HEK293 (cell line): Measurements from ENCODE around the gene KLHL29.
A peak's percentile ranks its signal among the peaks of the same experiment; 100 is the strongest.

Source experiments
- CTCF ChIA-PET: fragments of 350-600 bp; formaldehyde crosslinking; extraction: SDS; loops from one replicate; lab custom pipeline; 2021; ENCODE audit warnings: antibody characterized with exemption; lab: Yijun Ruan, JAX
- POLR2A ChIA-PET: fragments of 300-600 bp; formaldehyde crosslinking; extraction: SDS; loops from one replicate; lab custom pipeline; 2020; ENCODE audit warnings: antibody characterized with exemption, inconsistent platforms; lab: Yijun Ruan, JAX
- H3K27ac ChIP-seq: fragments of 200-500 bp; sonication (Bioruptor generic); 2 replicates; pipeline ENCODE4 v1.5.1; 2014; ENCODE audit warnings: low read depth, low read length, control low read depth, inconsistent platforms; ENCODE audit errors: extremely low read depth
- H3K36me3 ChIP-seq, 2 experiments: fragments of 200-500 bp in 1 of 2; sonication (Bioruptor generic) in 1 of 2; 1 replicate in 1 of 2; 2 replicates in 1 of 2; pipeline ENCODE4 v1.5.1; 2014 to 2017; ENCODE audit warnings: inconsistent platforms in 2 of 2, low read length in 2 of 2; ENCODE audit not compliant: control insufficient read depth in 2 of 2, insufficient read depth in 1 of 2
- H3K4me1 ChIP-seq: fragments of 200-500 bp; sonication (Bioruptor generic); 2 replicates; pipeline ENCODE4 v1.5.1; 2014; ENCODE audit warnings: mild to moderate bottlenecking, low read length, inconsistent platforms; ENCODE audit not compliant: control insufficient read depth, insufficient read depth
- H3K4me3 ChIP-seq: 2 replicates; pipeline ENCODE4 v1.5.1; 2011; ENCODE audit warnings: low read depth, mild to moderate bottlenecking, control low read depth, low read length, moderate library complexity
- H3K9me3 ChIP-seq: fragments of 200-500 bp; sonication (Bioruptor generic); 2 replicates; pipeline ENCODE4 v1.5.1; 2014; ENCODE audit warnings: low read depth, low read length, inconsistent platforms; ENCODE audit not compliant: control insufficient read depth, insufficient read depth
- ZFHX2 ChIP-seq: fragments of 450-650 bp; formaldehyde crosslinking; conservative IDR thresholded peaks from 2 replicates; pipeline ENCODE4 v1.5.1; 2016; ENCODE audit warnings: missing biosample characterization, missing genetic modification characterization
- ZNF10 ChIP-seq: fragments of 450-650 bp; formaldehyde crosslinking; IDR thresholded peaks from 2 replicates; pipeline ENCODE4 v1.5.1; 2017; ENCODE audit warnings: missing biosample characterization, missing genetic modification characterization
- ZNF114 ChIP-seq: fragments of 450-650 bp; formaldehyde crosslinking; IDR thresholded peaks from 2 replicates; pipeline ENCODE4 v1.5.0; 2017; ENCODE audit warnings: missing biosample characterization, missing genetic modification characterization
- ZNF155 ChIP-seq: fragments of 450-650 bp; formaldehyde crosslinking; IDR thresholded peaks from 2 replicates; pipeline ENCODE4 v1.5.1; 2016; ENCODE audit warnings: missing biosample characterization, missing genetic modification characterization
- ZNF23 ChIP-seq: fragments of 450-650 bp; formaldehyde crosslinking; IDR thresholded peaks from 2 replicates; pipeline ENCODE4 v1.5.1; 2016; ENCODE audit warnings: missing biosample characterization, missing genetic modification characterization, borderline replicate concordance
- ZNF324 ChIP-seq: fragments of 450-650 bp; formaldehyde crosslinking; IDR thresholded peaks from 2 replicates; pipeline ENCODE4 v1.5.1; 2016; ENCODE audit warnings: missing biosample characterization, missing genetic modification characterization
- ZNF335 ChIP-seq: fragments of 450-650 bp; formaldehyde crosslinking; conservative IDR thresholded peaks from 2 replicates; pipeline ENCODE4 v1.5.1; 2016; ENCODE audit warnings: missing biosample characterization, missing genetic modification characterization
- ZNF341 ChIP-seq: fragments of 450-650 bp; formaldehyde crosslinking; IDR thresholded peaks from 2 replicates; pipeline ENCODE4; 2016; ENCODE audit warnings: low read depth, missing biosample characterization, missing genetic modification characterization
- ZNF404 ChIP-seq: fragments of 450-650 bp; formaldehyde crosslinking; IDR thresholded peaks from 2 replicates; pipeline ENCODE4 v1.5.1; 2017; ENCODE audit warnings: missing biosample characterization, missing genetic modification characterization
- ZNF48 ChIP-seq: fragments of 450-650 bp; formaldehyde crosslinking; IDR thresholded peaks from 2 replicates; pipeline ENCODE4 v1.5.1; 2016; ENCODE audit warnings: missing biosample characterization, missing genetic modification characterization
- ZNF658 ChIP-seq: fragments of 450-650 bp; formaldehyde crosslinking; IDR thresholded peaks from 2 replicates; pipeline ENCODE4; 2016; ENCODE audit warnings: missing biosample characterization, missing genetic modification characterization
- ZSCAN16 ChIP-seq: fragments of 450-650 bp; formaldehyde crosslinking; IDR thresholded peaks from 2 replicates; pipeline ENCODE4 v1.5.1; 2016; ENCODE audit warnings: missing biosample characterization, missing genetic modification characterization
- TF ChIP-seq, protein P1 (sequence below): fragments of 450-650 bp; formaldehyde crosslinking; IDR thresholded peaks from 2 replicates; pipeline ENCODE4 v1.5.1; 2016; ENCODE audit warnings: missing biosample characterization, missing genetic modification characterization
- TF ChIP-seq, protein P2 (sequence below): fragments of 450-650 bp; formaldehyde crosslinking; conservative IDR thresholded peaks from 2 replicates; pipeline ENCODE4 v1.5.1; 2016; ENCODE audit warnings: low read depth, missing biosample characterization, missing genetic modification characterization
- TF ChIP-seq, protein P3 (sequence below): fragments of 450-650 bp; formaldehyde crosslinking; IDR thresholded peaks from 2 replicates; pipeline ENCODE4 v1.5.1; 2016; ENCODE audit warnings: missing biosample characterization, missing genetic modification characterization

The KLHL29 gene

DNA sequence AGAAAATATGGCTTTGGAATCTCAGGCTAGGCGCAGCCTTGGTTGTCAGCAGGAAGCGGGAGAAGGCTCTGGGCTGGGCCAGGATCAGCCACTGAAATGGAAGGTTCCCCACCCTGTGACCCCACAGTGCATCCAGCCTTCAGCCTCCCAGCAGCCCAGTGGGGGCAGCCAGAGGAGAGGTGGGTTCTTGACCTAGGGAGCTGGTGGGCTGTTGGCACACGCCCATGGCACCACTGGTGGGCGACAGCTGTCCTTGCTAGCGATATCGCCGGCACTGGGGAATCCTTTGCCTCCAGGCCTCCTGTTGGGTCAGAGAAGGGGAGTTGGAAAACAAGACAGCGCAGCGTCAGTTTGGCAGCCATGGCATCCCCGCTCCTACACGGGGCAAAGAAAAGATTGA, 92.4 kb downstream of the KLHL29 start:
- Histone ChIP-seq H3K36me3 (no peaks in the 10 kb centered on the region), H3K27ac (no peak overlapping the region), H3K4me3 (no peak overlapping the region), H3K9me3 (no peaks in the 10 kb centered on the region), H3K4me1 (no peaks in the 10 kb centered on the region; the same call in 1 of the 2 replicates)
- CTCF ChIA-PET: no interaction called here
- TF ChIP-seq, protein P1, sequence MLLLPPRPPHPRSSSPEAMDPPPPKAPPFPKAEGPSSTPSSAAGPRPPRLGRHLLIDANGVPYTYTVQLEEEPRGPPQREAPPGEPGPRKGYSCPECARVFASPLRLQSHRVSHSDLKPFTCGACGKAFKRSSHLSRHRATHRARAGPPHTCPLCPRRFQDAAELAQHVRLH: no peak
- no peak for TF ChIP-seq ZNF23 (tag by site-specific recombination)
- TF ChIP-seq, protein P2, sequence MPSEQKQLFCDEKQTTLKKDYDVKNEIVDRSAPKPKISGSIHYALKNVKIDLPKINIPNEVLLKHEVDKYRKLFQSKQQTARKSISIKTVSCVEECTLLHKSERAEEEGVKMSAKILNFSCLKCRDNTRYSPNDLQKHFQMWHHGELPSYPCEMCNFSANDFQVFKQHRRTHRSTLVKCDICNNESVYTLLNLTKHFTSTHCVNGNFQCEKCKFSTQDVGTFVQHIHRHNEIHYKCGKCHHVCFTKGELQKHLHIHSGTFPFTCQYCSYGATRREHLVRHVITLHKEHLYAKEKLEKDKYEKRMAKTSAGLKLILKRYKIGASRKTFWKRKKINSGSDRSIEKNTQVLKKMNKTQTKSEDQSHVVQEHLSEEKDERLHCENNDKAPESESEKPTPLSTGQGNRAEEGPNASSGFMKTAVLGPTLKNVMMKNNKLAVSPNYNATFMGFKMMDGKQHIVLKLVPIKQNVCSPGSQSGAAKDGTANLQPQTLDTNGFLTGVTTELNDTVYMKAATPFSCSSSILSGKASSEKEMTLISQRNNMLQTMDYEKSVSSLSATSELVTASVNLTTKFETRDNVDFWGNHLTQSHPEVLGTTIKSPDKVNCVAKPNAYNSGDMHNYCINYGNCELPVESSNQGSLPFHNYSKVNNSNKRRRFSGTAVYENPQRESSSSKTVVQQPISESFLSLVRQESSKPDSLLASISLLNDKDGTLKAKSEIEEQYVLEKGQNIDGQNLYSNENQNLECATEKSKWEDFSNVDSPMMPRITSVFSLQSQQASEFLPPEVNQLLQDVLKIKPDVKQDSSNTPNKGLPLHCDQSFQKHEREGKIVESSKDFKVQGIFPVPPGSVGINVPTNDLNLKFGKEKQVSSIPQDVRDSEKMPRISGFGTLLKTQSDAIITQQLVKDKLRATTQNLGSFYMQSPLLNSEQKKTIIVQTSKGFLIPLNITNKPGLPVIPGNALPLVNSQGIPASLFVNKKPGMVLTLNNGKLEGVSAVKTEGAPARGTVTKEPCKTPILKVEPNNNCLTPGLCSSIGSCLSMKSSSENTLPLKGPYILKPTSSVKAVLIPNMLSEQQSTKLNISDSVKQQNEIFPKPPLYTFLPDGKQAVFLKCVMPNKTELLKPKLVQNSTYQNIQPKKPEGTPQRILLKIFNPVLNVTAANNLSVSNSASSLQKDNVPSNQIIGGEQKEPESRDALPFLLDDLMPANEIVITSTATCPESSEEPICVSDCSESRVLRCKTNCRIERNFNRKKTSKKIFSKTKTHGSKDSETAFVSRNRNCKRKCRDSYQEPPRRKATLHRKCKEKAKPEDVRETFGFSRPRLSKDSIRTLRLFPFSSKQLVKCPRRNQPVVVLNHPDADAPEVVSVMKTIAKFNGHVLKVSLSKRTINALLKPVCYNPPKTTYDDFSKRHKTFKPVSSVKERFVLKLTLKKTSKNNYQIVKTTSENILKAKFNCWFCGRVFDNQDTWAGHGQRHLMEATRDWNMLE: no peak
- no peak for TF ChIP-seq ZNF48 (tag by site-specific recombination)
- no peak for TF ChIP-seq ZNF335 (tag by site-specific recombination)
- POLR2A ChIA-PET: no interaction called here

DNA sequence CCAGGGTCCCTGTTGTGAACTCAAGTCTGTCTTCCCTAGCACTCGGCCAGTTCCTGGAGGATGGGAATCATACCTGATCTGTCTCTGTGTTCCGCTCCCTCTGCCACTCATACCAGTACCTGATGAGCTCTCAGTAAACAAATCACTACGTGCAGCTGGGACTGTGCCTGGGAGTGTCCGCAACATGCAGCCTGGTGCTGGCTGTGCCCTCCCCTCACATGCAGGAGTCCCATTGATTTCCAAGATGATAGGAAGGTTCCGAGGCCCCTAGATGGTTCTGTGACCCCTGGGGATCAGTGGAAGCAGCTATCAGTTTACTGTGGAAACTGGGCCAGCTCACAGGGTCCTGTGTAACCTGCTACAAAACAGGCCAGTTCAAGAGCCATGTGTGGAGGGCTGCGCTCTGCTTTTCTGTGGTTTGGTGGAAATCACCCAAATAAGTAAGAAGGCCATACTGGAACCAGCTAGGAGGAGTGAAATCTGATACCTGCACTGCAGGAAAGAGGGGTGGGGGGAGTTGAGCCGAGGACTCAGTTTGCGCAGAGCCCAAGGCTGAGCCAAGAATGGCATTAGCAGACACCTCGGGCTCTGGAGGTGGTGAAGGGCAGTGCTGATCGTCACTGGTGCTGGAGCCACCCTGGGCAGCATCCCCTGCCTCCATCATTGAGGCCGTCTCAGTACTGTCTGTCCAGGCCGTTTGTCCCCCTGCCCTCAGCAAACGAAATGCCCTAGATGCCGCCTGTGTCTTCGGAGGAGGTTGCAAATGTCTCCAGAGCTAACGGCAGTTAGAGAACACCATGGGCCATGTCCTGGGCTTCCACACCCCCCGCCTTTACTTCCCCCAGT, 93.3 kb downstream of the KLHL29 start:
- ChIA-PET CTCF (interaction anchor here (0.8 kb wide), 1 partner anchor 74 kb away, joined by 4 read pairs; no protein-coding TSS in a partner anchor), POLR2A (interaction anchor here (1.5 kb wide), 1 partner anchor 93 kb away, joined by 3 read pairs; the partner anchor contains the start of gene KLHL29)
- Histone ChIP-seq H3K9me3 (no peaks in the 10 kb centered on the region), H3K36me3 (no peaks in the 10 kb centered on the region), H3K4me1 (no peaks in the 10 kb centered on the region; the same call in 1 of the 2 replicates), H3K4me3 (no peak overlapping the region), H3K27ac (no peak overlapping the region)
- TF ChIP-seq ZNF658 (tag by site-specific recombination): no peak
- no peak for TF ChIP-seq ZNF114
- no peak for TF ChIP-seq ZNF155
- no peak for TF ChIP-seq ZFHX2 (tag by site-specific recombination)
- TF ChIP-seq ZNF404 (tag by site-specific recombination): no peak
- no peak for TF ChIP-seq ZNF10 (tag by site-specific recombination)

DNA sequence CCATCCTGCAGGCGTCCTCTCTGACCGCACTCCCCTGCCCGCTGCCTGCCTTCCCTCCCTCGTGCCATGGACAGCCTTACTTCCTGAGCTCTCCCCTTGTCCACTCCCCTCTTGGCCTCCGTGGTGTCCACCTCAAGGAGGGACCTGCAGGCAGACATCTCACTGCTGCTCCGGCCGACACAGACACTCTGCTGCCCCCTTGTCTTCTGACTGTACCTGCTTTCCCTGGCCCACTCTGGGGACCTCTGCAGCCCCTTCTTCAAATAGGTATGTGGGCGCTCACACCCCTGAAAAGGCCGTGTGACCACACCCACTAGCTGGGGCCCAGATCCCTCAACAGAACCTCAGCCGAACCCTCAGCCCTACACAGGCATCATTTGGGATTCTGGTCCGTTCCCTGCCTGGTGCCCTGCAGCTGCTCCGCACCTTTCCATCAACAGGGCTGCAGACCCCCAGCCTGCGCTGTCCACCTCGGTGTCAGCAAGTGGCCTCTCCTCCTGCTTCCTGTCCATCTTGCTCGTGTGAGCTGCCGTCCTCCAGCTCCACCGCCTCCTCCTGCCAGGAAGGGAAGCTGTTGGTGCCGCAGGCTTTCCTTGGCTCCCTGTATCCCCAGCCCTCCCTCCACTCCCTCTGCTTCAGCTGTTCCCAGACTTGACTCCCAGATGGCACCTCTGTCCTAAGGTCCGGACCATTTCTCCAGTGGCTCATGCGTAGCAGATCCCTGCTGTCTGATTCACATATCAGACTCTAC, 94.1 kb downstream of the KLHL29 start:
- H3K9me3 ChIP-seq: no peaks in the 10 kb centered on the region
- no peaks in the 10 kb centered on the region for H3K36me3 ChIP-seq
- peak; percentile 26; the same call in 1 of the 2 replicates for TF ChIP-seq ZNF341 (tag by site-specific recombination)
- no peak for TF ChIP-seq ZNF324 (tag by site-specific recombination)
- TF ChIP-seq, protein P3, sequence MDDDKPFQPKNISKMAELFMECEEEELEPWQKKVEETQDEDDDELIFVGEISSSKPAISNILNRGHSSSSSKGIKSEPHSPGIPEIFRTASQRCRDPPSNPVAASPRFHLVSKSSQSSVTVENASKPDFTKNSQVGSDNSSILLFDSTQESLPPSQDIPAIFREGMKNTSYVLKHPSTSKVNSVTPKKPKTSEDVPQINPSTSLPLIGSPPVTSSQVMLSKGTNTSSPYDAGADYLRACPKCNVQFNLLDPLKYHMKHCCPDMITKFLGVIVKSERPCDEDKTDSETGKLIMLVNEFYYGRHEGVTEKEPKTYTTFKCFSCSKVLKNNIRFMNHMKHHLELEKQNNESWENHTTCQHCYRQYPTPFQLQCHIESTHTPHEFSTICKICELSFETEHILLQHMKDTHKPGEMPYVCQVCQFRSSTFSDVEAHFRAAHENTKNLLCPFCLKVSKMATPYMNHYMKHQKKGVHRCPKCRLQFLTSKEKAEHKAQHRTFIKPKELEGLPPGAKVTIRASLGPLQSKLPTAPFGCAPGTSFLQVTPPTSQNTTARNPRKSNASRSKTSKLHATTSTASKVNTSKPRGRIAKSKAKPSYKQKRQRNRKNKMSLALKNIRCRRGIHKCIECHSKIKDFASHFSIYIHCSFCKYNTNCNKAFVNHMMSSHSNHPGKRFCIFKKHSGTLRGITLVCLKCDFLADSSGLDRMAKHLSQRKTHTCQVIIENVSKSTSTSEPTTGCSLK (tag by site-specific recombination): no peak
- TF ChIP-seq ZSCAN16 (tag by site-specific recombination): no peak
- H3K4me1 ChIP-seq: no peaks in the 10 kb centered on the region; the same call in 1 of the 2 replicates
- no peak overlapping the region for H3K4me3 ChIP-seq
- H3K27ac ChIP-seq: no peak overlapping the region
- ChIA-PET CTCF (no interaction called here), POLR2A (interaction anchor here (1.5 kb wide), 1 partner anchor 94 kb away, joined by 3 read pairs; the partner anchor contains the start of gene KLHL29)
